Endothelial cell of umbilical vein (primary cell): Measurements from ENCODE around the gene PCSK6. TPM values are rescaled to one million over a fixed set of nuclear protein-coding genes. Genes with fewer than 3 reads are reported as not detected.

ENCODE experiments used
- BruUV-seq: library from RNA; stranded (reverse); fragments of 400-500 nt; replicated peaks from 2 replicates; lab custom pipeline; 2021; lab: Mats Ljungman, UMichigan
- CTCF ChIA-PET: fragments of 300-600, 350-600 bp; sonication (Branson Sonifier 250); formaldehyde crosslinking; loops from one replicate; lab custom pipeline; 2021; ENCODE audit warnings: antibody characterized with exemption, inconsistent platforms; lab: Charles Lee
- POLR2A ChIA-PET: fragments of 300-600, 350-600 bp; sonication (Branson Sonifier 250); formaldehyde crosslinking; loops from one replicate; lab custom pipeline; 2021; ENCODE audit warnings: antibody characterized with exemption, inconsistent platforms; lab: Charles Lee
- DNase-seq: peaks from one replicate; pipeline ENCODE4 v3.0.0-alpha.2; 2011; ENCODE audit warnings: low read depth, low spot score
- FAIRE-seq: peaks from 2 replicates; lab custom pipeline; 2011; peaks lifted over from hg19 to GRCh38; lab: Jason Lieb, UNC
- H2AFZ ChIP-seq: 2 replicates; pipeline ENCODE4 v1.6.0; 2012; ENCODE audit warnings: low read depth, low read length, control low read depth, inconsistent platforms
- H3K27ac ChIP-seq: 2 replicates; pipeline ENCODE4 v1.5.1; 2011; ENCODE audit warnings: low read depth, mild to moderate bottlenecking, control low read depth, low read length, moderate library complexity; ENCODE audit not compliant: insufficient read depth
- H3K27me3 ChIP-seq, 2 experiments: 2 replicates each; pipeline versions ENCODE4 v1.6.0 to v1.6.1; 2011; ENCODE audit warnings: low read length in 2 of 2, mixed read lengths in 1 of 2; ENCODE audit not compliant: control insufficient read depth in 2 of 2, insufficient read depth in 2 of 2
- H3K36me3 ChIP-seq, 2 experiments: 2 replicates in 1 of 2; 3 replicates in 1 of 2; pipeline ENCODE4 v1.5.1; 2011; ENCODE audit warnings: low read length in 2 of 2, mild to moderate bottlenecking in 1 of 2, moderate library complexity in 1 of 2; ENCODE audit not compliant: control insufficient read depth in 2 of 2, insufficient read depth in 2 of 2; ENCODE audit errors: extremely low read depth in 1 of 2
- H3K4me1 ChIP-seq: 3 replicates; pipeline ENCODE4 v1.5.1; 2011; ENCODE audit warnings: mild to moderate bottlenecking, low read length; ENCODE audit not compliant: control insufficient read depth, insufficient read depth; ENCODE audit errors: extremely low read depth
- H3K4me2 ChIP-seq: 2 replicates; pipeline ENCODE4 v1.6.1; 2011; ENCODE audit warnings: low read length, control low read depth, mixed read lengths; ENCODE audit not compliant: insufficient read depth
- H3K4me3 ChIP-seq, 3 experiments: fragments of 200-600 bp in 1 of 3; sonication (generic), shearing (Covaris generic) in 1 of 3; replicated peaks in 1 of 3; 2 replicates each; pipeline ENCODE4 v1.5.1; 2011 to 2016; ENCODE audit warnings: control low read depth in 3 of 3, low read length in 3 of 3, mild to moderate bottlenecking in 2 of 3, inconsistent platforms in 1 of 3, low read depth in 1 of 3, moderate library complexity in 1 of 3; ENCODE audit not compliant: insufficient read depth in 1 of 3
- H3K79me2 ChIP-seq: 2 replicates; pipeline ENCODE4 v1.6.0; 2012; ENCODE audit warnings: low read length, inconsistent platforms; ENCODE audit not compliant: control insufficient read depth, insufficient read depth
- H3K9ac ChIP-seq: replicated peaks from 2 replicates; pipeline ENCODE3; 2011; ENCODE audit warnings: low read length, control low read depth; ENCODE audit not compliant: insufficient read depth; ENCODE audit errors: extremely low read depth
- H3K9me1 ChIP-seq: replicated peaks from 3 replicates; pipeline ENCODE4 v1.6.0; 2011; ENCODE audit warnings: mild to moderate bottlenecking, low read length; ENCODE audit not compliant: control insufficient read depth, insufficient read depth; ENCODE audit errors: extremely low read depth
- H3K9me3 ChIP-seq: replicated peaks from 2 replicates; pipeline ENCODE4 v1.5.1; 2012; ENCODE audit warnings: low read length, inconsistent platforms; ENCODE audit not compliant: control insufficient read depth, insufficient read depth
- H4K20me1 ChIP-seq: replicated peaks from 2 replicates; pipeline ENCODE3; 2011; ENCODE audit warnings: mild to moderate bottlenecking, low read length; ENCODE audit not compliant: control insufficient read depth, insufficient read depth; ENCODE audit errors: extremely low read depth
- FOS ChIP-seq: IDR thresholded peaks from 2 replicates; pipeline ENCODE4 v1.6.1; 2011; ENCODE audit warnings: mild to moderate bottlenecking, low read length, moderate library complexity, borderline replicate concordance; ENCODE audit not compliant: insufficient read depth
- GATA2 ChIP-seq: IDR thresholded peaks from 2 replicates; pipeline ENCODE4 v1.7.0; 2011; ENCODE audit warnings: low read depth, mild to moderate bottlenecking, moderate library complexity, mixed read lengths, low read length; ENCODE audit not compliant: insufficient read length, insufficient read depth
- JUN ChIP-seq: IDR thresholded peaks from 2 replicates; pipeline ENCODE4 v1.6.1; 2011; ENCODE audit warnings: borderline replicate concordance, low read depth; ENCODE audit not compliant: insufficient read length, insufficient read depth
- POLR2A ChIP-seq: IDR thresholded peaks from 2 replicates; pipeline ENCODE4 v1.6.1; 2012; ENCODE audit warnings: low read depth, mild to moderate bottlenecking, control low read depth, low read length
- POLR2AphosphoS5 ChIP-seq: IDR thresholded peaks from 2 replicates; pipeline ENCODE4 v1.6.1; 2012; ENCODE audit warnings: low read depth, mild to moderate bottlenecking, control low read depth, low read length, moderate library complexity; ENCODE audit not compliant: insufficient read depth
- dilution Hi-C: fragments of 300-500 bp; cut with MboI; formaldehyde crosslinking; loops from one replicate; pipeline ENCODE4 v1.15.0; 2019; ENCODE audit warnings: low sequenced_read_pairs; ENCODE audit not compliant: extremely low pct_ligation_motif_present
- intact Hi-C: fragments of 100-400 bp; cut with micrococcal nuclease; formaldehyde crosslinking; loops from one replicate; pipeline ENCODE4 v1.10.0; 2022
- polyA plus RNA-seq, 4 experiments: library from polyadenylated mRNA; depleted of rRNA in 3 of 4; stranded (reverse) in 3 of 4; unstranded in 1 of 4; fragments of >200 nt; gene quantifications; 2 replicates each; pipeline versions ENCODE4 v1.2.1 to v1.2.3, GENCODE V29; 2011 to 2012; ENCODE audit warnings: missing spikeins in 1 of 4
- total RNA-seq: library from RNA; stranded (reverse); gene quantifications from 2 replicates; pipeline ENCODE4 v1.2.3, GENCODE V29; 2021
- TF ChIP-seq, protein P1 (sequence below), 2 donors: IDR thresholded peaks; 1 replicate in 1 of 2; 2 replicates in 1 of 2; pipeline ENCODE4 v1.5.1; 2011; ENCODE audit warnings: low read length in 2 of 2, mild to moderate bottlenecking in 2 of 2, moderate library complexity in 2 of 2, control low read depth in 1 of 2, inconsistent platforms in 1 of 2, low read depth in 1 of 2; ENCODE audit not compliant: insufficient read depth in 1 of 2; ENCODE audit errors: extremely low read depth in 1 of 2
- TF ChIP-seq, protein P2 (sequence below): IDR thresholded peaks from 2 replicates; pipeline ENCODE4 v1.6.1; 2011; ENCODE audit not compliant: insufficient read depth, insufficient read length

The PCSK6 gene
- total and polyA plus RNA-seq, 2 donors (not counting 3 experiments of a cell fraction or from before 2014, with no cell fraction given): 0.18 to 0.69 TPM

DNA sequence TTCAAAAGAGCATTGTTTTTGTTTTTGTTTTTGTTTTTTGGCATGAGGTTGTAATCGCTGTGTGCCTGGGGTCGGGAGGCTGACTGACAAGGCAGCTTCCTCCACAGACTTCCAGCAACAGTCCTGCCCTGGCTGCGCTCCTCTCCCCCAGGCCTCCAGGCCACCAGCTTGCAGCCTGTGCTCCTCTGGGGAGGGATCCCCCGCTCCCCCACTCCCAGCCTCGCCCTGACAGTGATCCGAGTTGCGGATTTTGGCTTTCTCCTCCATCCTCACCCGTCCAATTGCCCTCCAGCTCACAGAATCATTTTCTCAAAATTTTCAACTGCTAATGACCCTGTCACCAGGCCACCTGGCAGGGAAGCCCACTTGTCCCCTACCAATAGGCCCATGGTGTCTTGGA lies 36.5 kb upstream of the PCSK6 start:
- FAIRE-seq: no peak
- CTCF ChIA-PET: no interaction called here

DNA sequence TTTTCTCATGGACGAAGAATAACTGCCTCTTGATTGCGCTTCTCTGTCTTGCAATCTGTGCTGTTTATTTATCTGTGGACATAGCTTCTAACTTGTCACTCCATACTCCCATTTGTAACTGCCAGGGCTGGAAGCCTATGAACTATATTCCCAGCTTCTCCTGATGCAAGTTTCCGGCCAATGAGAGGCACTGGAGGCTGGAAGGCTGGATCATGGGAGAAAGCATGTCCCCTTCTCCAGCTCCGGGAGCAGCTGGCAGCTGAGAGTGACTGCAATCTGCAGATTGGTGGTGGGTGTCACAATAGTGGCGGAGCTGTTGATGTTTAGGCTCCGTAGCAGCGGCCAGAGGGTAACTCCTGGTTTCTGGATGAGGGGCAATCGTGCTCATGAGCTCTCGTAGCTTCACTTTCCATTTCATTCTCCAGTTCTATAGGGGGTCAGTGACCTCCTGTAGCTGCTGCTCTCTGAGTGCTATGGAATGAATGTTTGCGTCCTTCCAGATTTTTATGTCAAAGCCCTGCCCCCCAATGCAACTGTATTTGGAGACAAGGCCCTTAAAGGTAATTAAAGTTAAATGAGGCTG lies 35.7 kb upstream of the PCSK6 start:
- no peak overlapping the region for H3K4me3 ChIP-seq
- no peak for FAIRE-seq
- CTCF ChIA-PET: no interaction called here
- dilution Hi-C loops (no loop called here), intact Hi-C loops (no loop called here)
- BruUV-seq: no TSS peak
- no peaks in the 10 kb centered on the region for H4K20me1 ChIP-seq
- H3K79me2 ChIP-seq: no peaks in the 10 kb centered on the region
- no peak overlapping the region for H3K9ac ChIP-seq
- no peak overlapping the region for H3K27ac ChIP-seq
- peaks cover 0 to 2% of the 10 kb centered on the region in 2 experiments for H3K27me3 ChIP-seq
- no peak overlapping the region for H2AFZ ChIP-seq
- no peaks in the 10 kb centered on the region for H3K9me3 ChIP-seq
- POLR2A ChIA-PET: no interaction called here
- H3K4me2 ChIP-seq: no peak overlapping the region
- no peaks in the 10 kb centered on the region for H3K4me1 ChIP-seq
- no peaks in the 10 kb centered on the region for H3K9me1 ChIP-seq
- no peaks in the 10 kb centered on the region for H3K36me3 ChIP-seq
- TF ChIP-seq GATA2: no peak
- TF ChIP-seq FOS: no peak
- TF ChIP-seq, protein P1, sequence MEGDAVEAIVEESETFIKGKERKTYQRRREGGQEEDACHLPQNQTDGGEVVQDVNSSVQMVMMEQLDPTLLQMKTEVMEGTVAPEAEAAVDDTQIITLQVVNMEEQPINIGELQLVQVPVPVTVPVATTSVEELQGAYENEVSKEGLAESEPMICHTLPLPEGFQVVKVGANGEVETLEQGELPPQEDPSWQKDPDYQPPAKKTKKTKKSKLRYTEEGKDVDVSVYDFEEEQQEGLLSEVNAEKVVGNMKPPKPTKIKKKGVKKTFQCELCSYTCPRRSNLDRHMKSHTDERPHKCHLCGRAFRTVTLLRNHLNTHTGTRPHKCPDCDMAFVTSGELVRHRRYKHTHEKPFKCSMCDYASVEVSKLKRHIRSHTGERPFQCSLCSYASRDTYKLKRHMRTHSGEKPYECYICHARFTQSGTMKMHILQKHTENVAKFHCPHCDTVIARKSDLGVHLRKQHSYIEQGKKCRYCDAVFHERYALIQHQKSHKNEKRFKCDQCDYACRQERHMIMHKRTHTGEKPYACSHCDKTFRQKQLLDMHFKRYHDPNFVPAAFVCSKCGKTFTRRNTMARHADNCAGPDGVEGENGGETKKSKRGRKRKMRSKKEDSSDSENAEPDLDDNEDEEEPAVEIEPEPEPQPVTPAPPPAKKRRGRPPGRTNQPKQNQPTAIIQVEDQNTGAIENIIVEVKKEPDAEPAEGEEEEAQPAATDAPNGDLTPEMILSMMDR (IDR thresholded peaks at IDR 0.05; ENCODE audit: extremely low read depth in 1 of 2, insufficient read depth in 1 of 2, low read depth in 1 of 2, low read length in 2 of 2): no peak
- no peak for TF ChIP-seq JUN
- TF ChIP-seq POLR2A: no peak
- TF ChIP-seq POLR2AphosphoS5: no peak
- DNase-seq: no peak

More for the DNA sequence above, 36.5 kb upstream of the PCSK6 start:
- no peak overlapping the region for H3K4me3 ChIP-seq
- no peak overlapping the region for H2AFZ ChIP-seq
- intact Hi-C loops: no loop called here
- no peak for DNase-seq
- no peaks in the 10 kb centered on the region for H4K20me1 ChIP-seq
- H3K9me1 ChIP-seq: no peaks in the 10 kb centered on the region
- H3K9me3 ChIP-seq: no peaks in the 10 kb centered on the region
- H3K4me2 ChIP-seq: no peak overlapping the region
- H3K4me1 ChIP-seq: no peaks in the 10 kb centered on the region
- no TSS peak for BruUV-seq
- H3K79me2 ChIP-seq: no peaks in the 10 kb centered on the region
- TF ChIP-seq, protein P2, sequence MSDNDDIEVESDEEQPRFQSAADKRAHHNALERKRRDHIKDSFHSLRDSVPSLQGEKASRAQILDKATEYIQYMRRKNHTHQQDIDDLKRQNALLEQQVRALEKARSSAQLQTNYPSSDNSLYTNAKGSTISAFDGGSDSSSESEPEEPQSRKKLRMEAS: no peak
- no peak for TF ChIP-seq FOS
- no peaks in the 10 kb centered on the region for H3K27me3 ChIP-seq
- no peaks in the 10 kb centered on the region for H3K36me3 ChIP-seq
- dilution Hi-C loops: no loop called here
- H3K9ac ChIP-seq: no peak overlapping the region
- POLR2A ChIA-PET: no interaction called here
- H3K27ac ChIP-seq: no peak overlapping the region
